ENCODE results near the gene TULP3. TPM values are rescaled to one million over a fixed set of nuclear protein-coding genes. Genes with fewer than 3 reads are reported as not detected.

Gene TULP3
- total and polyA plus RNA-seq, 10 donors: 3.5 to 15.7 (median 12.8) TPM

- 4 to 85% (median 53%) methylated on average over 2 of the region's 2 CpGs for WGBS, 5 donors
- no peaks in the 10 kb centered on the region for H3K9me3 ChIP-seq
- H3K27ac ChIP-seq: no peak overlapping the region
- no peaks in the 10 kb centered on the region for H3K27me3 ChIP-seq (replicated peaks in 1 of 7)
- intact Hi-C loops (cut with DNase I; ENCODE audit: low total_unique reads): no loop called here
- H3K36me3 ChIP-seq: no peaks in the 10 kb centered on the region
- DNase-seq: no peak
- H3K4me1 ChIP-seq: peaks cover 0 to 35% (median 20%) of the 10 kb centered on the region in 6 donors
- H3K4me3 ChIP-seq: no peak overlapping the region
- no peak for TF ChIP-seq POLR2AphosphoS5 (IDR thresholded peaks at IDR 0.05)
- no peak for TF ChIP-seq CTCF (IDR thresholded peaks at IDR 0.05 in 8 of 11, conservative IDR thresholded peaks at IDR 0.05 in 3 of 11)
- TF ChIP-seq POLR2A (IDR thresholded peaks at IDR 0.05): no peak
Measured at GRCh38 chr12:2895051-2895451, 4.4 kb downstream of the TULP3 start.

DNA sequence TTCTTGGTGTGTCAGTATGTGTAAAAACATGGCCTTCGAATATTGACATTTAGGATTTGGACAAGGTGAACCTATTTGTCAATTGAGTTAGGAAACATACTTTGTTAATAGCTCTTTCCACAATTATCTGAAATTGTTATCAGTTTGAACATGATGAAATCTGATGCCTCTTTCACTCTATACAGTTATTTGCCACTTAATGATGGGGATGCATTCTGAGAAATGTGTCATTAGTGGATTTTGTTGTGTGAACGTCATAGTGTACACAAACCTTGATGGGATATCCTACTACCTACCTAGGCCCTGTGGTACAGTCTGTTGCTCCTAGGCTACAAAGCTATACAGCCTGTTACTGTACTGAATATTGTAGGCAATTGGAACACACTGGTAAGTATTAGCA is 4.8 kb downstream of the TULP3 start:
- intact Hi-C loops (cut with DNase I; ENCODE audit: low total_unique reads): no loop called here
- peaks cover 0 to 31% (median 16%) of the 10 kb centered on the region in 6 donors for H3K4me1 ChIP-seq
- H3K27me3 ChIP-seq (replicated peaks in 1 of 7): no peaks in the 10 kb centered on the region
- TF ChIP-seq POLR2A (IDR thresholded peaks at IDR 0.05): no peak
- no peak for TF ChIP-seq CTCF (IDR thresholded peaks at IDR 0.05 in 8 of 11, conservative IDR thresholded peaks at IDR 0.05 in 3 of 11)
- no peak for TF ChIP-seq POLR2AphosphoS5 (IDR thresholded peaks at IDR 0.05)
- 85 to 92% (median 88%) methylated on average over 2 of the region's 2 CpGs for whole genome bisulfite sequencing, 5 donors
- H3K9me3 ChIP-seq: no peaks in the 10 kb centered on the region
- no peak overlapping the region for H3K4me3 ChIP-seq
- no peaks in the 10 kb centered on the region for H3K36me3 ChIP-seq
- no peak overlapping the region for H3K27ac ChIP-seq
- no peak for DNase-seq

GRCh38 chr12:2897418-2897817 is 6.7 kb downstream of the TULP3 start:
- Histone ChIP-seq H3K4me3 (no peak overlapping the region), H3K36me3 (no peaks in the 10 kb centered on the region), H3K27me3 (replicated peaks in 1 of 7) (no peaks in the 10 kb centered on the region), H3K9me3 (no peaks in the 10 kb centered on the region), H3K27ac (no peak overlapping the region), H3K4me1 (peaks cover 0 to 16% (median 2%) of the 10 kb centered on the region in 6 donors)
- DNase-seq: no peak
- no peak for TF ChIP-seq CTCF (IDR thresholded peaks at IDR 0.05 in 8 of 11, conservative IDR thresholded peaks at IDR 0.05 in 3 of 11)
- TF ChIP-seq POLR2AphosphoS5 (IDR thresholded peaks at IDR 0.05): no peak
- no peak for TF ChIP-seq POLR2A (IDR thresholded peaks at IDR 0.05)
- intact Hi-C loops (cut with DNase I; ENCODE audit: low total_unique reads): no loop called here
- 94 to 98% (median 96%) methylated on average over 5 of the region's 5 CpGs for WGBS, 5 donors

- intact Hi-C loops (cut with DNase I; ENCODE audit: low total_unique reads): no loop called here
- Histone ChIP-seq H3K9me3 (no peaks in the 10 kb centered on the region), H3K27me3 (replicated peaks in 1 of 7) (no peaks in the 10 kb centered on the region), H3K4me3 (no peak overlapping the region), H3K36me3 (no peaks in the 10 kb centered on the region), H3K27ac (no peak overlapping the region), H3K4me1 (no peaks in the 10 kb centered on the region)
- TF ChIP-seq POLR2AphosphoS5 (IDR thresholded peaks at IDR 0.05): no peak
- no peak for TF ChIP-seq POLR2A (IDR thresholded peaks at IDR 0.05)
- no peak for TF ChIP-seq CTCF (IDR thresholded peaks at IDR 0.05 in 8 of 11, conservative IDR thresholded peaks at IDR 0.05 in 3 of 11)
- WGBS, 5 donors: 93 to 98% (median 96%) methylated on average over 8 of the region's 8 CpGs
- no peak for DNase-seq
Measured at GRCh38 chr12:2900642-2901041, 10.0 kb downstream of the TULP3 start.

Measured in spleen (tissue), 11 donors.